Muscle of leg (tissue), 11 donors: Measurements from ENCODE around the gene CLVS2. TPM values are rescaled to one million over a fixed set of nuclear protein-coding genes. Genes with fewer than 3 reads are reported as not detected.

ENCODE experiments used
- DNase-seq: peaks from one replicate; pipeline ENCODE4 v3.0.0; 2013
- H3K27ac ChIP-seq: one replicate; pipeline ENCODE4 v1.5.1; 2013; ENCODE audit warnings: mild to moderate bottlenecking, low read length, control low read depth
- H3K27me3 ChIP-seq: one replicate; pipeline ENCODE4 v1.6.1; 2013; ENCODE audit warnings: low read length; ENCODE audit not compliant: control insufficient read depth, insufficient read depth
- H3K36me3 ChIP-seq: one replicate; pipeline ENCODE4 v1.6.1; 2013; ENCODE audit warnings: low read length; ENCODE audit not compliant: control insufficient read depth, insufficient read depth
- H3K4me1 ChIP-seq: one replicate; pipeline ENCODE4 v1.6.1; 2013; ENCODE audit warnings: low read length; ENCODE audit not compliant: control insufficient read depth, insufficient read depth
- H3K4me3 ChIP-seq: one replicate; pipeline ENCODE4 v1.5.1; 2013; ENCODE audit warnings: low read length, control low read depth
- H3K9me3 ChIP-seq: replicated peaks from 2 replicates; pipeline ENCODE4 v1.6.1; 2013; ENCODE audit warnings: low read depth, low read length; ENCODE audit not compliant: control insufficient read depth
- WGBS: methylation state at CpG from one replicate; pipeline ENCODE4 v1.1.5; 2013; ENCODE audit warnings: missing lambda C conversion rate; ENCODE audit not compliant: insufficient coverage; 5-methylcytosine and 5-hydroxymethylcytosine counted together
- polyA plus RNA-seq, 8 donors: library from polyadenylated mRNA; unstranded; fragments of 120-200 nt; gene quantifications; one replicate each; pipeline versions ENCODE4 v1.2.1 to v1.2.3, GENCODE V29; 2013; ENCODE audit warnings: inconsistent platforms in 1 of 8, low replicate concordance in 1 of 8; ENCODE audit not compliant: insufficient read length in 8 of 8, insufficient read depth in 1 of 8
- total RNA-seq: library from RNA; stranded (reverse); fragments of 120-200 nt; gene quantifications from one replicate; pipeline ENCODE4 v1.2.4, GENCODE V29; 2013

CLVS2 gene
- total and polyA plus RNA-seq, 9 donors: 0.12 to 1.1 (median 0.18) TPM

DNA sequence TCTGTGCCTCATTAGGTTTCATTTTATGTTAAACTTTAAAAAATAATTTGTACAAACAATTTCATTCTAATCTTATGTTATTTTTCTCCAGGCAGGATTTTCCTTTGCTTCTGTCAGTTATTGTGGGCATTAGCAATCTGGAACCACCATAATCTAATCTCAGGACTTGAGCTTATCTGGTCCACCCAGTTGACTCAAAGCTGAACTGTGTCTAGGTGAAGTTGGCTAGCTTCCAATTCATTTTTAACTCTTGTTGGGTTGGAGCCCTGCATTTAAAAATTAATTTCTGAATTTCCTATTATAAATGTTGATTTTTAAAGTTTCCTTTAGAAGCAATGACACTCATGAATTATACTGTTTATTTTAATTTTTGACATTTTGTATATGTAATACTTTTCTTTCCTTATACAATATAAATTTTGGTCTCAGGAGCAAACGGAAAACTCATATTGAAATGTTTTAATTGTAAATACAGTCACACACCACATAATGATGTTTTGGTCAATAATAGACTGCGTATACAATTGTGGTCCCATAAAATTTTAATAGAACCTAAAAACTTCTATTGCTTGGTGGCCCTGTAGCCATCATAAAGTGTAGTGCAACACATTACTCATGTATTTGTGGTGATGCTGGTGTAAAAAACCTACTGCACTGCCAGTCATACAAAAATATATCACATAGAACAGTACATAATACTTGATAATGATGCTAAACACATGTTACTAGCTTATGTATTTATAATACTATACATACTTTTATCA, 121.3 kb downstream of the CLVS2 start:
- DNase-seq: no peak
- Histone ChIP-seq H3K4me3 (no peak overlapping the region), H3K27ac (no peak overlapping the region), H3K9me3 (no peaks in the 10 kb centered on the region), H3K27me3 (no peaks in the 10 kb centered on the region), H3K36me3 (no peaks in the 10 kb centered on the region), H3K4me1 (no peaks in the 10 kb centered on the region)
- WGBS: no CpG with 5 or more reads among the region's 2 CpGs

- DNase-seq: no peak
- H3K4me3 ChIP-seq: no peak overlapping the region
- no peaks in the 10 kb centered on the region for H3K9me3 ChIP-seq
- no CpG with 5 or more reads among the region's 2 CpGs for WGBS
- H3K27me3 ChIP-seq: no peaks in the 10 kb centered on the region
- H3K36me3 ChIP-seq: no peaks in the 10 kb centered on the region
- H3K27ac ChIP-seq: no peak overlapping the region
- H3K4me1 ChIP-seq: no peaks in the 10 kb centered on the region
Measured at GRCh38 chr6:123118811-123119210, 122.8 kb downstream of the CLVS2 start.

Other genes starting within 250 kb of the CLVS2 start
- 0.66 TPM for gene FABP7, start 216.5 kb upstream of the CLVS2 start, total RNA-seq
- 1 to 10 TPM; 1.0 to 4.7 (median 1.8) TPM for gene FABP7, start 216.5 kb upstream of the CLVS2 start, polyA plus RNA-seq
- gene SMPDL3A, start 207.0 kb upstream of the CLVS2 start, total RNA-seq: 10.2 TPM
- gene SMPDL3A, start 207.0 kb upstream of the CLVS2 start, polyA plus RNA-seq: 10 to 100 TPM; 12.3 to 20.5 (median 16.3) TPM